Putamen (tissue), 1 donor: ENCODE measurements around the gene SH2D3A.

Experiments used
- DNase-seq: peaks from one replicate; pipeline ENCODE4 v3.0.0-alpha.2; 2016; ENCODE audit warnings: low spot score

The SH2D3A gene

DNA sequence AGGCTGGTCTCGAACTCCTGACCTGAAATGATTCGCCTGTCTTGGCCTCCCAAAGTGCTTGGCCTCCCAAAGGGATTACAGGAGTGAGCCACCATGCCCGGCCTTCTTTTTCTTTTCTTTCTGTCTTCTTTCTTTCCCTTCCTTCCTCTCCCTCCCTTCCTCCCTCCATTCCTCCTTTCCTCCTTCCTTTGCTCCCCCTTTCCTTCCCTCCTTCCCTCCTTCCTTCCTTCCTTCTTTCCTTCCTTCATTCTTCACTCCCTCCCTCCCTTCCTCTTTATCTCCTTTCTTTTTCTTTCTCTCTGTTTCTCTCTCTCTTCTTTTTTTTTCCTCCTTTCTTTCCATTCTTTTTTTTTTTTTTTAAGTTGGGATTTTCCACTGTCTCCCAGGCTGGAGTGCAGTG, 58.9 kb downstream of the SH2D3A start:
- no peak for DNase-seq

DNA sequence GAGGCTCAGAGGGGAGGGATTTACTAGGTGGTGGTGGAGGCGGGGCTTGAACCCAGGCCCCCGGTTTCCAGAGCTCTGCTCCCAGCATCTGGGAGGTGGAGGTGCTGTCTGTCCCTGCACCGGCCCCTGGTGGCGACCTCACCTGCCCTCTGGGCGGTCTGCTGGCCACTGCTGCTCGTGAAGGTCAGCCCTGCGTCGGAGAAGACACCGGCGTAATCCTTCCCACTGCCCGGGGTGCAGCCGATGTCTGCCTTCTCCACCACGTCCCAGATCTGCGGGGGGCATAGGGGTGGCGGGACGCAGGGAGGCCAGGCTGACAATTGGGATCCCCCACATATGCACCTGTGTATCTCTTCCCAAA, 59.6 kb downstream of the SH2D3A start:
- no peak for DNase-seq

DNA sequence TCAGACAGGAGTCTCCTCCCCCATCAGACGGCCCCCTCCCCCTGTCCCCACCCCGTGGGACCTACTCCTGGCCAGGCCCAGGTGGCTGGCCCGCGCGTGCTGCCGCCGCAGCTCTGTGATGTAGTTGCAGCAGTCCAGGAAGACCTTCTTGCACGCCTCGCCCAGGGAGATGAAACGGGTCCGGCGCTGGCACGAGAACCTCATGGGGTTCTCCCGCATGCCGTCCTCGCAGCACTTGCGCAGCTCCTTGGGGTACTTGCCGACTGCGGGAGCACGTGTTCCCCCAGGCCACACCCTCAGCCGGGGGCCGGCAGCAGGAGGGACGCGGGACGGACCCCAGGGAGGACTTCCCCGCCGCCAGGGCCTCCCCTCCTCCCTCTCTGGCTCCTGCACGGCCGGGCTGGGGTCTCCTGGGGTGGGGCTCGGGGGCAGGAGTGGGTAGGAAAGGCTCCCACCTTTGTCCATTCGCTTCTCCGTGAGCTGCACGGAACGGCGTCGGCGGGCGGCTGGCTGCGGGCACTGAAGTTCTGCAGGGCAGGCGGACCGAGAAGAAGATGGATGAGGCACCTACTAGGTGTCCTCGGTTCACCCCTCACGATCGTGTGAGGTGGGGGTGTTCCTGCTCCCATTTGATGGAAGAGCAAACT, 60.1 kb downstream of the SH2D3A start:
- DNase-seq, result no peak

DNA sequence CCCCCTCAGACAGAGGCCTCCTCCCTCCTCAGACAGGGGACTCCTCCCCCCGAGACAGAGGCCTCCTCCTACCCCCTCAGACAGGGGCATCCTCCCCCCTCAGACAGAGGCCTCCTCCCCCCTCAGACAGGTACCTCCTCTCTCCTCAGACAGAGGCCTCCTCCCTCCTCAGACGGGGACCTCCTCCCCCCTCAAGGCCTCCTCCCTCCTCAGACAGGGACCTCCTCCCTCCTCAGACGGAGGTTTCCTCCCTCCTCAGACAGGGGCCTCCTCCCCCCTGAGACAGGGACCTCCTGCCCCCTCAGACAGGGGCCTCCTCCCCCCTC, 60.6 kb downstream of the SH2D3A start:
- no peak for DNase-seq

DNA sequence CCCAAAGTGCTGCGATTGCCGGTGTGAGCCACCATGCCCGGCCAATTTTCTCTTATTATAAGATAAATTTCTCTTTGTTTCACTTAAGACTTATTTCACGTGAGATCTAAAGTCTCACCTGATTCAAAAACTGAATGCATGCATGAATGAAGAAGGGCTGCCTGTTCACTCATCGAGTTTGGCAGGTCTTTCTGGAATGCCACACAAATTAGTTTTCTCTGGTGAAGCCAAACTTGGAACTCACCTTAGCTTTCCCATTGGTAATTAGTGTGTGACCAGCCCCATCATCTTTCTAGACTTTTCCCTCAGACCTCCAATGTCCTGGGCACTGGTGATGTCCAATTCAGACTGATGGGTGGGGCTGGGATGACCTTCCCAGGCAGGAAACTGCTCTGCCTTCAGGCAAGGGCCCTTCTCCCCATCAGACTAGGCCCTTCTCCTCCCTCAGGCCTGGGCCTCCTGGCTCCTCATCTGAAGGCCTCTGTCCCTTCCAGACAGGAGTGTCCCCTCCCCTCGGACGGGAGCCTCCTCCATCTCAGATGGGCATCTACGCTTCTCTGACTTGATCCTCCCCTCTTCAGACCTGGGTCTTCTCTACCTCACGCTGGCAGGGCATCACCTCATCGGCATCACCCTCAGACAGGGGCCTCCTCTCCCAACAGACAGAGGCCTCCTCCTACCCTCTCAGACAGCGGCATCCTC, 61.2 kb downstream of the SH2D3A start:
- DNase-seq, result no peak
